NB4 (cell line): ENCODE results near the gene HTR6.
"Not testable (repeated sequence)": the region's sequence is repeated elsewhere in the genome, so short reads cannot be mapped to it uniquely, and the experiment has no call there.

Experiments
- DNase-seq: peaks from one replicate; pipeline ENCODE4 v3.0.0; 2010; ENCODE audit warnings: low read depth
- H3K4me3 ChIP-seq: one replicate; pipeline ENCODE4 v1.5.1; 2011; ENCODE audit warnings: mild to moderate bottlenecking, low read depth, low read length, moderate library complexity
- CTCF ChIP-seq: IDR thresholded peaks from one replicate; pipeline ENCODE4 v1.5.1; 2012; ENCODE audit warnings: low read depth, low read length
- MAX ChIP-seq: IDR thresholded peaks from 2 replicates; pipeline ENCODE4 v1.6.1; 2011; ENCODE audit warnings: low read depth, low read length
- MYC ChIP-seq: IDR thresholded peaks from 2 replicates; pipeline ENCODE4 v1.6.1; 2011; ENCODE audit warnings: low read depth, low read length
- POLR2A ChIP-seq: IDR thresholded peaks from 2 replicates; pipeline ENCODE4 v1.6.1; 2011; ENCODE audit warnings: mild to moderate bottlenecking; ENCODE audit not compliant: insufficient read length; ENCODE audit errors: extremely low read depth

Gene HTR6

GRCh38 chr1:19629357-19629756 is 35.3 kb upstream of the HTR6 start:
- no peak overlapping the region for H3K4me3 ChIP-seq
- DNase-seq: no peak
- TF ChIP-seq MAX: no peak
- no peak for TF ChIP-seq MYC
- no peak for TF ChIP-seq CTCF

GRCh38 chr1:19630192-19630591 is 34.5 kb upstream of the HTR6 start:
- not testable (repeated sequence) for DNase-seq, H3K4me3 ChIP-seq

- TF ChIP-seq MYC (no peak), CTCF (no peak), POLR2A (no peak), MAX (no peak)
- no peak for DNase-seq
Observed at GRCh38 chr1:19630720-19631395, 33.8 kb upstream of the HTR6 start.

GRCh38 chr1:19632211-19632610 is 32.5 kb upstream of the HTR6 start:
- DNase-seq: no peak
- H3K4me3 ChIP-seq: no peak overlapping the region
- TF ChIP-seq CTCF (no peak), MAX (no peak), POLR2A (no peak), MYC (no peak)

More at GRCh38 chr1:19630720-19631395, 33.8 kb upstream of the HTR6 start:
- no peak overlapping the region for H3K4me3 ChIP-seq

- no peak for DNase-seq
- H3K4me3 ChIP-seq: no peak overlapping the region
- TF ChIP-seq POLR2A (no peak), CTCF (no peak), MYC (no peak), MAX (no peak)
Observed at GRCh38 chr1:19633106-19633505, 31.6 kb upstream of the HTR6 start.

- not testable (repeated sequence) for H3K4me3 ChIP-seq, DNase-seq
Observed at GRCh38 chr1:19635064-19635463, 29.6 kb upstream of the HTR6 start.

- no peak for TF ChIP-seq MYC
- TF ChIP-seq CTCF: no peak
- no peak for TF ChIP-seq MAX
- no peak for TF ChIP-seq POLR2A
- H3K4me3 ChIP-seq: no peak overlapping the region
- DNase-seq: no peak
Observed at GRCh38 chr1:19635646-19636045, 29.0 kb upstream of the HTR6 start.
